ENCODE data around the gene KIF3B.

DNA sequence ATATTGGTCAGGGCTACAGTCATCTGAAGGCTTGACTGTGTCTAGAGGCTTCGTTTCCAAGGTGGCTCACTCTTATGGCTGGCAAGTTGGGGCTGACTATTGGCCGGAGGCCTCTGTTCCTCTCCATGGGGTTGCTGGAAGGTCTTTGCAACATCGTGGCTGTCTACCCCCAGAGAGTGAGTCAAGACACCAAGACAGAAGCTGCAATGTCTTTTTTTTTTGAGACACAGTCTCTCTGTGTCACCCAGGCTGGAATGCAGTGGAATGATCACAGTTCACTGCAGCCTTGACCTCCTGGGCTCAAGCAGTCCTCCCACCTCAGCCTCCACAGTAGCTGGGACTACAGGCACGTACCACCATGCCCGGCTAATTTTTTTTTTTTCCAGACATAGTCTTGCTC is 29.4 kb upstream of the KIF3B start:
- TF ChIP-seq FOXM1 (IDR thresholded peaks at IDR 0.05; ENCODE audit: borderline replicate concordance, low read depth) (no peak), TEAD4 (IDR thresholded peaks at IDR 0.05) (no peak), NFIC (IDR thresholded peaks at IDR 0.05) (no peak), YY1 (IDR thresholded peaks at IDR 0.05; ENCODE audit: low read depth) (no peak), TCF12 (IDR thresholded peaks at IDR 0.05; ENCODE audit: low read depth) (no peak), CEBPB (IDR thresholded peaks at IDR 0.05) (no peak)
- TF ChIP-seq, protein P1, sequence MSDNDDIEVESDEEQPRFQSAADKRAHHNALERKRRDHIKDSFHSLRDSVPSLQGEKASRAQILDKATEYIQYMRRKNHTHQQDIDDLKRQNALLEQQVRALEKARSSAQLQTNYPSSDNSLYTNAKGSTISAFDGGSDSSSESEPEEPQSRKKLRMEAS (IDR thresholded peaks at IDR 0.05): no peak
- TF ChIP-seq, protein P2, sequence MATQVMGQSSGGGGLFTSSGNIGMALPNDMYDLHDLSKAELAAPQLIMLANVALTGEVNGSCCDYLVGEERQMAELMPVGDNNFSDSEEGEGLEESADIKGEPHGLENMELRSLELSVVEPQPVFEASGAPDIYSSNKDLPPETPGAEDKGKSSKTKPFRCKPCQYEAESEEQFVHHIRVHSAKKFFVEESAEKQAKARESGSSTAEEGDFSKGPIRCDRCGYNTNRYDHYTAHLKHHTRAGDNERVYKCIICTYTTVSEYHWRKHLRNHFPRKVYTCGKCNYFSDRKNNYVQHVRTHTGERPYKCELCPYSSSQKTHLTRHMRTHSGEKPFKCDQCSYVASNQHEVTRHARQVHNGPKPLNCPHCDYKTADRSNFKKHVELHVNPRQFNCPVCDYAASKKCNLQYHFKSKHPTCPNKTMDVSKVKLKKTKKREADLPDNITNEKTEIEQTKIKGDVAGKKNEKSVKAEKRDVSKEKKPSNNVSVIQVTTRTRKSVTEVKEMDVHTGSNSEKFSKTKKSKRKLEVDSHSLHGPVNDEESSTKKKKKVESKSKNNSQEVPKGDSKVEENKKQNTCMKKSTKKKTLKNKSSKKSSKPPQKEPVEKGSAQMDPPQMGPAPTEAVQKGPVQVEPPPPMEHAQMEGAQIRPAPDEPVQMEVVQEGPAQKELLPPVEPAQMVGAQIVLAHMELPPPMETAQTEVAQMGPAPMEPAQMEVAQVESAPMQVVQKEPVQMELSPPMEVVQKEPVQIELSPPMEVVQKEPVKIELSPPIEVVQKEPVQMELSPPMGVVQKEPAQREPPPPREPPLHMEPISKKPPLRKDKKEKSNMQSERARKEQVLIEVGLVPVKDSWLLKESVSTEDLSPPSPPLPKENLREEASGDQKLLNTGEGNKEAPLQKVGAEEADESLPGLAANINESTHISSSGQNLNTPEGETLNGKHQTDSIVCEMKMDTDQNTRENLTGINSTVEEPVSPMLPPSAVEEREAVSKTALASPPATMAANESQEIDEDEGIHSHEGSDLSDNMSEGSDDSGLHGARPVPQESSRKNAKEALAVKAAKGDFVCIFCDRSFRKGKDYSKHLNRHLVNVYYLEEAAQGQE (IDR thresholded peaks at IDR 0.05; ENCODE audit: low read depth): no peak
- TF ChIP-seq, protein P3, sequence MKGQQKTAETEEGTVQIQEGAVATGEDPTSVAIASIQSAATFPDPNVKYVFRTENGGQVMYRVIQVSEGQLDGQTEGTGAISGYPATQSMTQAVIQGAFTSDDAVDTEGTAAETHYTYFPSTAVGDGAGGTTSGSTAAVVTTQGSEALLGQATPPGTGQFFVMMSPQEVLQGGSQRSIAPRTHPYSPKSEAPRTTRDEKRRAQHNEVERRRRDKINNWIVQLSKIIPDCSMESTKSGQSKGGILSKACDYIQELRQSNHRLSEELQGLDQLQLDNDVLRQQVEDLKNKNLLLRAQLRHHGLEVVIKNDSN (IDR thresholded peaks at IDR 0.05): no peak
